Neural progenitor cell (in vitro differentiated cells): ENCODE data around the gene GALNT2. TPM values are rescaled to one million over a fixed set of nuclear protein-coding genes. Genes with fewer than 3 reads are reported as not detected.

Source experiments
- DNase-seq: peaks from one replicate; pipeline ENCODE4 v3.0.0-alpha.2; 2016; ENCODE audit warnings: low spot score
- H2AFZ ChIP-seq: fragments of 200-600 bp; sonication (generic); replicated peaks from 2 replicates; pipeline ENCODE4 v1.6.1; 2016; ENCODE audit warnings: antibody characterized with exemption
- H3F3A ChIP-seq: fragments of 200-600 bp; sonication (generic); 2 replicates; pipeline ENCODE4 v1.6.1; 2016; ENCODE audit warnings: antibody characterized with exemption, low read depth
- H3K27ac ChIP-seq: fragments of 200-600 bp; sonication (generic); 2 replicates; pipeline ENCODE4 v1.5.1; 2016; ENCODE audit warnings: mild to moderate bottlenecking
- H3K27me3 ChIP-seq: fragments of 200-600 bp; sonication (generic); 2 replicates; pipeline ENCODE4 v1.6.1; 2016; ENCODE audit warnings: mild to moderate bottlenecking, moderate library complexity
- H3K36me3 ChIP-seq: fragments of 200-600 bp; sonication (generic); 2 replicates; pipeline ENCODE4 v1.5.1; 2016
- H3K4me1 ChIP-seq: fragments of 200-600 bp; sonication (generic); 2 replicates; pipeline ENCODE4 v1.6.1; 2016; ENCODE audit warnings: mixed run types
- H3K4me2 ChIP-seq: fragments of 200-600 bp; sonication (generic); 2 replicates; pipeline ENCODE4 v1.6.1; 2016
- H3K4me3 ChIP-seq: fragments of 200-600 bp; sonication (generic); 2 replicates; pipeline ENCODE4 v1.5.1; 2016
- H3K79me2 ChIP-seq: fragments of 200-600 bp; sonication (generic); 2 replicates; pipeline ENCODE4 v1.6.1; 2016; ENCODE audit warnings: low read depth
- H3K9ac ChIP-seq: fragments of 200-600 bp; sonication (generic); 2 replicates; pipeline ENCODE4 v1.6.1; 2016
- H3K9me3 ChIP-seq: fragments of 200-600 bp; sonication (generic); 2 replicates; pipeline ENCODE4 v1.5.1; 2016; ENCODE audit warnings: low read depth
- H4K20me1 ChIP-seq: fragments of 200-600 bp; sonication (generic); 2 replicates; pipeline ENCODE4 v1.6.1; 2016; ENCODE audit warnings: low read depth
- H3K27ac Mint-ChIP-seq: 3 replicates; pipeline ENCODE4 v1.8.0; 2021; ENCODE audit warnings: mixed read lengths
- H3K27me3 Mint-ChIP-seq: 2 replicates; pipeline ENCODE4 v1.8.0; 2022; ENCODE audit warnings: low read depth, mild to moderate bottlenecking, inconsistent platforms, moderate library complexity, mixed read lengths; ENCODE audit not compliant: insufficient read depth
- H3K36me3 Mint-ChIP-seq: 3 replicates; pipeline ENCODE4 v1.8.0; 2021; ENCODE audit warnings: mixed read lengths
- H3K4me1 Mint-ChIP-seq: 3 replicates; pipeline ENCODE4 v1.8.0; 2021; ENCODE audit warnings: mixed read lengths
- H3K4me3 Mint-ChIP-seq: 3 replicates; pipeline ENCODE4 v1.8.0; 2021; ENCODE audit warnings: mild to moderate bottlenecking, moderate library complexity, mixed read lengths
- H3K9me3 Mint-ChIP-seq: 3 replicates; pipeline ENCODE4 v1.8.0; 2020; ENCODE audit warnings: mixed read lengths
- EZH2 ChIP-seq: fragments of 200-600 bp; sonication (generic); IDR thresholded peaks from 2 replicates; pipeline ENCODE4 v1.6.1; 2017; ENCODE audit warnings: antibody characterized with exemption, mild to moderate bottlenecking, moderate library complexity
- EZH2phosphoT487 ChIP-seq: fragments of 200-600 bp; sonication (generic); IDR thresholded peaks from 2 replicates; pipeline ENCODE4 v1.6.1; 2017; ENCODE audit warnings: antibody characterized with exemption
- total RNA-seq: library from RNA; depleted of rRNA; stranded (reverse); fragments of >200 nt; gene quantifications from 2 replicates; pipeline ENCODE4 v1.2.3, GENCODE V29; 2015; ENCODE audit warnings: low replicate concordance
- TF ChIP-seq, protein P1 (sequence below): fragments of 200-600 bp; sonication (generic); IDR thresholded peaks from 2 replicates; pipeline ENCODE4 v1.5.1; 2017; ENCODE audit warnings: antibody characterized with exemption, mild to moderate bottlenecking

The GALNT2 gene
- total RNA-seq, 1 donor from 2014 or later: 37.6 TPM

DNA sequence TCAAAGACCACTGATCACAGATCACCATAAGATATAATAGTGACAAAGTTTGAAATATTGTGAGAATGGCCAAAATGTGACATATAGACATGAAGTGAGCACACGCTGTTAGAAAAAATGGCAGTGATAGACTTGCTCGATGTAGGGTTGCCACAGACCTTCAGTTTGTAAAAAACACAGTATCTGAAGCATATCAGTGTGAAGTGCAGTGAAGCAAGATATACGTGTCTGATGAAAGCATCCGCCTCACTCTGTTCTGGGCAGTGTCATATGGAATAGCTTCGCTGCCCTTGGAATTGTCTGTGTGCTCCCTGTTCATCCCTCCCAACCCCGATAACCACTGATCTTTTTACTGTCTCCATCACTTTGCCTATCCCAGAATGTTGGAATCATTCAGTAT is 50.7 kb downstream of the GALNT2 start:
- H3K4me3 ChIP-seq: no peak overlapping the region
- peaks cover 60% of the 10 kb centered on the region for H3K79me2 ChIP-seq
- H3K4me2 ChIP-seq: no peak overlapping the region
- H4K20me1 ChIP-seq: peaks cover 88% of the 10 kb centered on the region
- H3K4me1 ChIP-seq: peaks cover 13% of the 10 kb centered on the region
- no peak overlapping the region for H2AFZ ChIP-seq
- DNase-seq: no peak
- no peaks in the 10 kb centered on the region for H3K27me3 ChIP-seq
- H3K27me3 Mint-ChIP-seq: no peaks in the 10 kb centered on the region
- H3K4me3 Mint-ChIP-seq: no peak overlapping the region
- H3F3A ChIP-seq: no peaks in the 10 kb centered on the region
- no peaks in the 10 kb centered on the region for H3K36me3 ChIP-seq
- TF ChIP-seq, protein P1, sequence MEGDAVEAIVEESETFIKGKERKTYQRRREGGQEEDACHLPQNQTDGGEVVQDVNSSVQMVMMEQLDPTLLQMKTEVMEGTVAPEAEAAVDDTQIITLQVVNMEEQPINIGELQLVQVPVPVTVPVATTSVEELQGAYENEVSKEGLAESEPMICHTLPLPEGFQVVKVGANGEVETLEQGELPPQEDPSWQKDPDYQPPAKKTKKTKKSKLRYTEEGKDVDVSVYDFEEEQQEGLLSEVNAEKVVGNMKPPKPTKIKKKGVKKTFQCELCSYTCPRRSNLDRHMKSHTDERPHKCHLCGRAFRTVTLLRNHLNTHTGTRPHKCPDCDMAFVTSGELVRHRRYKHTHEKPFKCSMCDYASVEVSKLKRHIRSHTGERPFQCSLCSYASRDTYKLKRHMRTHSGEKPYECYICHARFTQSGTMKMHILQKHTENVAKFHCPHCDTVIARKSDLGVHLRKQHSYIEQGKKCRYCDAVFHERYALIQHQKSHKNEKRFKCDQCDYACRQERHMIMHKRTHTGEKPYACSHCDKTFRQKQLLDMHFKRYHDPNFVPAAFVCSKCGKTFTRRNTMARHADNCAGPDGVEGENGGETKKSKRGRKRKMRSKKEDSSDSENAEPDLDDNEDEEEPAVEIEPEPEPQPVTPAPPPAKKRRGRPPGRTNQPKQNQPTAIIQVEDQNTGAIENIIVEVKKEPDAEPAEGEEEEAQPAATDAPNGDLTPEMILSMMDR: no peak
- no peak for TF ChIP-seq EZH2phosphoT487
- TF ChIP-seq EZH2: no peak
- H3K9me3 ChIP-seq: no peaks in the 10 kb centered on the region
- H3K27ac ChIP-seq: no peak overlapping the region
- no peak overlapping the region for H3K27ac Mint-ChIP-seq
- peaks cover 34% of the 10 kb centered on the region for H3K4me1 Mint-ChIP-seq
- no peak overlapping the region for H3K9ac ChIP-seq
- H3K9me3 Mint-ChIP-seq: no peaks in the 10 kb centered on the region
- H3K36me3 Mint-ChIP-seq: peaks cover 28% of the 10 kb centered on the region

DNA sequence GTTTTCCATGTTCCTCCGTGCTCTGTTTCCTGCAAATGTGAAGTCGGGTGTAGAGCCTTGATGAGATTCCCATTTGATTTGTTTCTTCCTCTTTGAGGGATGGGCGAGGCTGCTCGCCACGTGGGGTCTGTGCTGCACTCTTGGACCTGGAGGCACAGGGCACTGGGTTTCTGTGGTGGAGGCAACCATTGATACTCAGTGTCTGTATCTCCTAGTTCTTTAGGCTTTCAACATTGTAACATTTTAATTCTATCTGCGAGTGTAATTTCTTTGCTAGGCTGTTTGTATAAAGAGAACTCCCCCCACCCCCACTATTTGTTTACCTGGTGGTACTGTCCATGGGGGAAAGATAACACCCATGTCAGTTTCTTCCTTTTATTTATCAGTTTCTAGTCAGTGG is 52.3 kb downstream of the GALNT2 start:
- peaks cover 22% of the 10 kb centered on the region for H3K36me3 Mint-ChIP-seq
- H3K27me3 ChIP-seq: no peaks in the 10 kb centered on the region
- H3K36me3 ChIP-seq: no peaks in the 10 kb centered on the region
- H3K27ac Mint-ChIP-seq: no peak overlapping the region
- no peak overlapping the region for H2AFZ ChIP-seq
- no peak overlapping the region for H3K4me3 ChIP-seq
- H3K27me3 Mint-ChIP-seq: no peaks in the 10 kb centered on the region
- H3K4me1 Mint-ChIP-seq: peaks cover 27% of the 10 kb centered on the region
- H3K4me3 Mint-ChIP-seq: no peak overlapping the region
- H3K4me1 ChIP-seq: peaks cover 7% of the 10 kb centered on the region
- no peaks in the 10 kb centered on the region for H3K9me3 Mint-ChIP-seq
- no peaks in the 10 kb centered on the region for H3K9me3 ChIP-seq
- no peak overlapping the region for H3K27ac ChIP-seq
- peaks cover 80% of the 10 kb centered on the region for H4K20me1 ChIP-seq
- no peak for TF ChIP-seq EZH2
- no peak for TF ChIP-seq EZH2phosphoT487
- TF ChIP-seq, protein P1: no peak
- no peak overlapping the region for H3K9ac ChIP-seq
- no peak overlapping the region for H3K4me2 ChIP-seq
- no peaks in the 10 kb centered on the region for H3F3A ChIP-seq
- DNase-seq: no peak
- peaks cover 55% of the 10 kb centered on the region for H3K79me2 ChIP-seq

GRCh38 chr1:230120289-230120920 is 53.4 kb downstream of the GALNT2 start:
- Mint-ChIP-seq H3K27me3 (no peaks in the 10 kb centered on the region), H3K27ac (no peak overlapping the region), H3K36me3 (peaks cover 19% of the 10 kb centered on the region), H3K4me1 (peaks cover 31% of the 10 kb centered on the region), H3K4me3 (no peak overlapping the region), H3K9me3 (no peaks in the 10 kb centered on the region)
- no peak overlapping the region for H2AFZ ChIP-seq
- no peak overlapping the region for H3K9ac ChIP-seq
- no peak for TF ChIP-seq EZH2phosphoT487
- TF ChIP-seq, protein P1: no peak
- no peak for TF ChIP-seq EZH2
- no peak overlapping the region for H3K4me3 ChIP-seq
- H3K9me3 ChIP-seq: no peaks in the 10 kb centered on the region
- no peaks in the 10 kb centered on the region for H3F3A ChIP-seq
- no peak for DNase-seq
- peaks cover 5% of the 10 kb centered on the region for H3K4me1 ChIP-seq
- H4K20me1 ChIP-seq: peaks cover 74% of the 10 kb centered on the region
- H3K4me2 ChIP-seq: no peak overlapping the region
- H3K27ac ChIP-seq: no peak overlapping the region
- peaks cover 55% of the 10 kb centered on the region for H3K79me2 ChIP-seq
- no peaks in the 10 kb centered on the region for H3K36me3 ChIP-seq
- H3K27me3 ChIP-seq: no peaks in the 10 kb centered on the region
